H1 (cell line): Measurements from ENCODE around the gene ANO9.
A peak's percentile ranks its signal among the peaks of the same experiment; 100 is the strongest.

Experiments used
- ASH2L ChIP-seq: fragments of 200-600, 300-600 bp; sonication (generic); IDR thresholded peaks from one replicate; pipeline ENCODE4 v1.7.1; 2017; ENCODE audit warnings: low read length
- CHD1 ChIP-seq: IDR thresholded peaks from 2 replicates; pipeline ENCODE4 v1.6.1; 2012; ENCODE audit warnings: low read depth, low read length, improper control_type of control experiment
- EP300 ChIP-seq, 2 experiments: IDR thresholded peaks; 1 replicate in 1 of 2; 2 replicates in 1 of 2; pipeline ENCODE4 v1.6.1; 2011 to 2012; ENCODE audit warnings: low read depth in 2 of 2, low read length in 2 of 2, mild to moderate bottlenecking in 2 of 2, borderline replicate concordance in 1 of 2, inconsistent platforms in 1 of 2, moderate library complexity in 1 of 2
- EZH2 ChIP-seq: fragments of 200-600 bp; sonication (generic); IDR thresholded peaks from 2 replicates; pipeline ENCODE4 v1.7.1; 2012; ENCODE audit warnings: low read depth, mild to moderate bottlenecking, moderate library complexity, low read length, inconsistent platforms; ENCODE audit not compliant: severe bottlenecking
- HDAC2 ChIP-seq, 2 experiments: fragments of 300-600 bp in 1 of 2; sonication (generic) in 1 of 2; IDR thresholded peaks; 2 replicates each; pipeline ENCODE4 v1.6.1; 2011 to 2012; ENCODE audit warnings: low read depth in 2 of 2, low read length in 2 of 2, mild to moderate bottlenecking in 2 of 2, moderate library complexity in 2 of 2, borderline replicate concordance in 1 of 2, inconsistent platforms in 1 of 2
- MAFK ChIP-seq: IDR thresholded peaks from 2 replicates; pipeline ENCODE4 v1.6.1; 2012; ENCODE audit warnings: low read depth, mild to moderate bottlenecking, improper control_type of control experiment, low read length
- POLR2AphosphoS5 ChIP-seq: IDR thresholded peaks from 2 replicates; pipeline ENCODE4 v1.6.1; 2011; ENCODE audit warnings: low read depth, low read length
- SAP30 ChIP-seq: fragments of 300-600 bp; sonication (generic); IDR thresholded peaks from 2 replicates; pipeline ENCODE4 v1.7.1; 2012; ENCODE audit warnings: low read length, moderate library complexity, mild to moderate bottlenecking, inconsistent platforms; ENCODE audit not compliant: insufficient read depth, insufficient replicate concordance
- SUZ12 ChIP-seq: fragments of 200-600 bp; sonication (generic); IDR thresholded peaks from 2 replicates; pipeline ENCODE4 v1.6.1; 2012; ENCODE audit warnings: mild to moderate bottlenecking, inconsistent platforms, low read length, moderate library complexity, mixed read lengths
- TBP ChIP-seq: IDR thresholded peaks from 2 replicates; pipeline ENCODE4 v1.6.1; 2011; ENCODE audit warnings: low read depth, low read length, improper control_type of control experiment
- TF ChIP-seq, protein P1 (sequence below): IDR thresholded peaks from 2 replicates; pipeline ENCODE4 v1.6.1; 2012; ENCODE audit warnings: inconsistent platforms
- TF ChIP-seq, protein P2 (sequence below): IDR thresholded peaks from 2 replicates; pipeline ENCODE4 v1.6.1; 2012; ENCODE audit warnings: inconsistent platforms
- TF ChIP-seq, protein P3 (sequence below), 3 experiments: IDR thresholded peaks; 1 replicate in 2 of 3; 2 replicates in 1 of 3; pipeline versions ENCODE4 v1.5.1 to v1.6.1; 2011; ENCODE audit warnings: low read length in 3 of 3, mild to moderate bottlenecking in 3 of 3, inconsistent platforms in 2 of 3, low read depth in 1 of 3, moderate library complexity in 1 of 3; ENCODE audit not compliant: insufficient read depth in 1 of 3; ENCODE audit errors: control extremely low read depth in 1 of 3

DNA sequence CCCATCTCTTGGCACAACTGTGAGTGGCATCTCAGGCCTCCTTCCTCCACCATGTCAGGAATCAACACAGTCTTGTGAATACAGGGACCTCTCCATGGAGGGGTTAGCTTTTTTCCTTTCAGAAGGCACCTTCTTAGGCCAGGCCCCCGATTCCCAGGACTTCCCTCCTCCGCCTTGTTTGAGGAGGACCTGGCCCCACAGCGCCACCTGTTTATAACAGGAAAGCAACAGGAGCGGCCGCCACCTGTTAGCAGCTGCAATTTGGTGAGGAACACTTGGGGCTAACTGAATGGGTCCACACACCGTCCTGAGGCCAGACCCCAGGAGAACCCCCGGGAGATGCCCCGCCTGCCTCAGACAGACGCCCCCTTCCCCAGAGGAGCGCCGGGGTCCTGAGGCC, 51.6 kb downstream of the ANO9 start:
- no peak for TF ChIP-seq EP300 (IDR thresholded peaks at IDR 0.05; ENCODE audit: borderline replicate concordance in 1 of 2, low read depth in 2 of 2, low read length in 2 of 2)
- TF ChIP-seq, protein P1, sequence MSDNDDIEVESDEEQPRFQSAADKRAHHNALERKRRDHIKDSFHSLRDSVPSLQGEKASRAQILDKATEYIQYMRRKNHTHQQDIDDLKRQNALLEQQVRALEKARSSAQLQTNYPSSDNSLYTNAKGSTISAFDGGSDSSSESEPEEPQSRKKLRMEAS, result peak; percentile 53
- no peak for TF ChIP-seq HDAC2 (IDR thresholded peaks at IDR 0.05; ENCODE audit: borderline replicate concordance in 1 of 2, low read depth in 2 of 2, low read length in 2 of 2)
- TF ChIP-seq POLR2AphosphoS5, result no peak
- TF ChIP-seq, protein P2, sequence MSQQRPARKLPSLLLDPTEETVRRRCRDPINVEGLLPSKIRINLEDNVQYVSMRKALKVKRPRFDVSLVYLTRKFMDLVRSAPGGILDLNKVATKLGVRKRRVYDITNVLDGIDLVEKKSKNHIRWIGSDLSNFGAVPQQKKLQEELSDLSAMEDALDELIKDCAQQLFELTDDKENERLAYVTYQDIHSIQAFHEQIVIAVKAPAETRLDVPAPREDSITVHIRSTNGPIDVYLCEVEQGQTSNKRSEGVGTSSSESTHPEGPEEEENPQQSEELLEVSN, result no peak
- TF ChIP-seq TBP, result no peak
- no peak for TF ChIP-seq SAP30
- TF ChIP-seq EZH2, result no peak
- TF ChIP-seq MAFK, result no peak
- TF ChIP-seq, protein P3, sequence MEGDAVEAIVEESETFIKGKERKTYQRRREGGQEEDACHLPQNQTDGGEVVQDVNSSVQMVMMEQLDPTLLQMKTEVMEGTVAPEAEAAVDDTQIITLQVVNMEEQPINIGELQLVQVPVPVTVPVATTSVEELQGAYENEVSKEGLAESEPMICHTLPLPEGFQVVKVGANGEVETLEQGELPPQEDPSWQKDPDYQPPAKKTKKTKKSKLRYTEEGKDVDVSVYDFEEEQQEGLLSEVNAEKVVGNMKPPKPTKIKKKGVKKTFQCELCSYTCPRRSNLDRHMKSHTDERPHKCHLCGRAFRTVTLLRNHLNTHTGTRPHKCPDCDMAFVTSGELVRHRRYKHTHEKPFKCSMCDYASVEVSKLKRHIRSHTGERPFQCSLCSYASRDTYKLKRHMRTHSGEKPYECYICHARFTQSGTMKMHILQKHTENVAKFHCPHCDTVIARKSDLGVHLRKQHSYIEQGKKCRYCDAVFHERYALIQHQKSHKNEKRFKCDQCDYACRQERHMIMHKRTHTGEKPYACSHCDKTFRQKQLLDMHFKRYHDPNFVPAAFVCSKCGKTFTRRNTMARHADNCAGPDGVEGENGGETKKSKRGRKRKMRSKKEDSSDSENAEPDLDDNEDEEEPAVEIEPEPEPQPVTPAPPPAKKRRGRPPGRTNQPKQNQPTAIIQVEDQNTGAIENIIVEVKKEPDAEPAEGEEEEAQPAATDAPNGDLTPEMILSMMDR (IDR thresholded peaks at IDR 0.05; ENCODE audit: control extremely low read depth in 1 of 3, insufficient read depth in 1 of 3, low read depth in 1 of 3, low read length in 3 of 3), result peak in 2 of 3 experiments; percentile 56 to 67; a peak in 3 of 4 replicates
- TF ChIP-seq ASH2L, result no peak
- TF ChIP-seq CHD1, result no peak
- TF ChIP-seq SUZ12, result no peak
